Fibroblast of the aortic adventitia (primary cell): ENCODE measurements around the gene NPLOC4. TPM values are rescaled to one million over a fixed set of nuclear protein-coding genes. Genes with fewer than 3 reads are reported as not detected.
"Not testable (repeated sequence)": the region's sequence is repeated elsewhere in the genome, so short reads cannot be mapped to it uniquely, and the experiment has no call there.

Experiments
- DNase-seq: peaks from one replicate; pipeline ENCODE4 v3.0.0-alpha.2; 2010; ENCODE audit warnings: low read depth
- H3K4me3 ChIP-seq: 2 replicates; pipeline ENCODE4 v1.5.1; 2011; ENCODE audit warnings: low read depth, mild to moderate bottlenecking, control low read depth, low read length, moderate library complexity
- total RNA-seq: library from RNA; depleted of rRNA; stranded (reverse); fragments of >200 nt; gene quantifications from 2 replicates; pipeline ENCODE4 v1.2.3, GENCODE V29; 2012; ENCODE audit warnings: low replicate concordance
- TF ChIP-seq, protein P1 (sequence below): IDR thresholded peaks from 2 replicates; pipeline ENCODE4 v1.5.1; 2011; ENCODE audit warnings: mild to moderate bottlenecking, low read length, control low read depth, inconsistent platforms; ENCODE audit not compliant: insufficient read depth

NPLOC4 gene
- total RNA-seq, 1 donor, result 60.3 TPM

DNA sequence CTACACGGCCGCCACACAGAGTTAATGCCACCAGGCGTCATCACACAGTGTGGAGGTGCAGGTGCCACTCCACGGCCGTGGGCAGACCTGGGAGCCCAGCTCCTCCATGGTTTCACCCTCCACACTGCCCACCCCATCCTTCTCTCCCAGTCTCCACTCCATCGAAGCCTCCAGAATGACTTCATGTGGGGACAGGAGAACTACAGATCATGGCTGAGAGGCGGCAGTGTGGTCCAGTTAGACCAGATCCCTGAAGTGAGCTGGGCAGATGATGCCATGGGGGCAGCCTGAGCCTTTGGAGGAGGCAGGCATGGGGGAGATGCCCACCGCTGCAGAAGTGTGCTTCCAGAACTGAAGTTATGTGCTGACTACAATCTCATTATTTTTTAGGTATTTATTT is 46.8 kb downstream of the NPLOC4 start:
- TF ChIP-seq, protein P1, sequence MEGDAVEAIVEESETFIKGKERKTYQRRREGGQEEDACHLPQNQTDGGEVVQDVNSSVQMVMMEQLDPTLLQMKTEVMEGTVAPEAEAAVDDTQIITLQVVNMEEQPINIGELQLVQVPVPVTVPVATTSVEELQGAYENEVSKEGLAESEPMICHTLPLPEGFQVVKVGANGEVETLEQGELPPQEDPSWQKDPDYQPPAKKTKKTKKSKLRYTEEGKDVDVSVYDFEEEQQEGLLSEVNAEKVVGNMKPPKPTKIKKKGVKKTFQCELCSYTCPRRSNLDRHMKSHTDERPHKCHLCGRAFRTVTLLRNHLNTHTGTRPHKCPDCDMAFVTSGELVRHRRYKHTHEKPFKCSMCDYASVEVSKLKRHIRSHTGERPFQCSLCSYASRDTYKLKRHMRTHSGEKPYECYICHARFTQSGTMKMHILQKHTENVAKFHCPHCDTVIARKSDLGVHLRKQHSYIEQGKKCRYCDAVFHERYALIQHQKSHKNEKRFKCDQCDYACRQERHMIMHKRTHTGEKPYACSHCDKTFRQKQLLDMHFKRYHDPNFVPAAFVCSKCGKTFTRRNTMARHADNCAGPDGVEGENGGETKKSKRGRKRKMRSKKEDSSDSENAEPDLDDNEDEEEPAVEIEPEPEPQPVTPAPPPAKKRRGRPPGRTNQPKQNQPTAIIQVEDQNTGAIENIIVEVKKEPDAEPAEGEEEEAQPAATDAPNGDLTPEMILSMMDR, result no peak
- no peak for DNase-seq
- no peak overlapping the region for H3K4me3 ChIP-seq

DNA sequence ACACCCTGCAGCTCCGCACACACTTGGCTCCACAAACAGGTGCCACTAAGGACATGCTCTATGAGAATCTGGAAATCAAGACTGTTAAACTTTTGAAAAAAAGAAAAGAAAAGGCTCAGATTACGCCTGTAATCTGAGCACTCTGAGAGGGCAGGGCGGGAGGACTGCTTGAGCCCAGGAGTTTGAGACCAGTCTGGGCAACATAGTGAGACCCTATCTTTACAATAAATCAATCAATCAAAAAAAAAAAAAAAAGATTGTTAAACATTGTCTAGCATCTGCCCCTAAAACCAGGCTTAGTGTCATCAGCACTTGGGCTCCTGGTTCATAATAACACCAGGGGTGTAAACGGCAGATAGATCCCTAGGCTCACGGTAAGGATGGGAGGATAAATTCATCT is 47.3 kb downstream of the NPLOC4 start:
- TF ChIP-seq, protein P1, result no peak
- DNase-seq, result no peak
- no peak overlapping the region for H3K4me3 ChIP-seq

GRCh38 chr17:81586096-81586495 is 50.8 kb downstream of the NPLOC4 start:
- TF ChIP-seq, protein P1, result no peak
- no peak overlapping the region for H3K4me3 ChIP-seq
- no peak for DNase-seq

- DNase-seq, H3K4me3 ChIP-seq: not testable (repeated sequence)
Measured at GRCh38 chr17:81584771-81585170, 52.1 kb downstream of the NPLOC4 start.

DNA sequence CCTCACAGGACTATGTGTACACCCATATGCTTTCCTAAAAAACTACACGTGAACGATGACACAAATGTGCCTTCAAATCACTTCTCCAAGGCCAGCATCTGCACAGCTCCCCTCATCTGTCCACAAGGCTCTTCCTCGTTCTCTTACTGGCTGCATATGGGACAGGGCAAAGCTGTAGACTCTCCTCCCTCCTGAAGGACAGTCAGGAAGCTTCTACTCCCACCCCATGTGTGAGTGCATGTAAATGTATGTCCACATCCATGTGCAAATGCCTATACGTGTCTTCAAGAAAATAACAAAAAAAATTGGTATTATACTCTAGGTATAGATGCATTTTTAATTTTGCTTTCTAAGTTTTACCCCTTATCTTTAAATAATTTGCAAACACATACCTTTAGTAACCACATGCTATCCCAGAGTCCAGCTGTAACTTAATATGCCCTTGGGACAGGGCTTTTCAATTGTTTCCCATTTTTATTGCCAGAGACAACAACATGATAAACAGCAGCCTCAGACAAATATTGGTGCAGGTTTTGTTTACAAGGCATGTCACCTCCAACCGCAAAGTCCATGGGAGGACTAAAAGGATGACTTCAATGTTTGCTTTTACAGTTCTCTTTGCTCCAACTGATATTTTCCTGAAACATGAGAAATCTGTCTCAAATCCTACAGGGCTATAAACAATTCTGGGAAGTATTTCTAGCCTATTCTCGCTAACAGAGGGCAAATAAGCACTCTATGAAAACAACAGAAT is 53.1 kb downstream of the NPLOC4 start:
- H3K4me3 ChIP-seq, result no peak overlapping the region
- TF ChIP-seq, protein P1, result no peak
- no peak for DNase-seq

DNA sequence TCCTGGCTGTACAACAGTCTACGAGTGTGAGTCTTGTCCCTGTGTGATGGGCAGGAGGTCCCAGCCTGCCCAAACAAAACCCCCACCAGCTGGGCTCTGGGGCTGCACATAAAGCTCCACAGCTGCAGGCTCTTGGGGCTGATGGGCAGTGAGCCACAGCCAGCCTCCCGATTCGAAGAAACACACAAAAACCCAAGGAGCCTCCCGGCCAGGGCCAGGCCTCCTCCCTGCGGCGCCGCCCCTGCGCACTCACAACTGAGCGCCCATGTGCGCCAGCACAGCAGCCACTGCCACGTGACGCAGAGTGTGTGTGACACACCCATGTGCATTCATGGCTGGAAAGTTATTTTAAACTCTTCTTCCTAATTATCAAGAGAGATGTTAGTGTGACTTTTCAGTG is 54.2 kb downstream of the NPLOC4 start:
- TF ChIP-seq, protein P1, result no peak
- DNase-seq, result peak; percentile 26
- H3K4me3 ChIP-seq, result no peak overlapping the region

DNA sequence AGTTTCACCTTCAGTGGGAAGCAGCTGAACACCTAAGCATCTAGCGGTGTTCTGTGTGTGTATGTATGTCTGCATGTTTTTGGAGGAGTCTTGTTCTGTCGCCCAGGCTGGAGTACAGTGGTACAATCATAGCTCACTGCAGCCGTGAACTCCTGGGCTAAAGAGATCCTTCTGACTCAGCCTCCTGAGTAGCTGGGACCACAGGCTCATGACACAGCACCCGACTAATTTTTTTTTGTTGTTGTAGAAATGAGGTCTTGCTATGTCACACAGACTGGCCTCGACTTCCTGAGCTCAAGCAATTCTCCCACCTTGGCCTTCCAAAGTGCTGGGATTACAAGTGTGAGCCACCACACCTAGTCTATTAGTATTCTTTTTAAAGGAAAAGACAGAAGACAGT is 54.6 kb downstream of the NPLOC4 start:
- peak; percentile 46 for DNase-seq

More for the DNA sequence above, 54.6 kb downstream of the NPLOC4 start:
- TF ChIP-seq, protein P1, result no peak
- no peak overlapping the region for H3K4me3 ChIP-seq
